Lung (tissue), 12 donors: ENCODE results near the gene HBEGF. TPM values are rescaled to one million over a fixed set of nuclear protein-coding genes. Genes with fewer than 3 reads are reported as not detected.

Experiments
- ATAC-seq: fragments of 200-7000 bp; cut with Tn5 transposase; one replicate; pipeline ENCODE4 v1.9.1; 2020; ENCODE audit warnings: moderate number of reproducible peaks; ENCODE audit not compliant: insufficient read depth, low FRiP score
- DNase-seq, 3 donors: peaks; one replicate each; pipeline ENCODE4 v3.0.0-alpha.2; 2013 to 2017
- H3K27ac ChIP-seq, 2 donors: one replicate each; pipeline ENCODE4 v1.5.1; 2013; ENCODE audit warnings: mild to moderate bottlenecking in 2 of 2, moderate library complexity in 2 of 2, control low read depth in 1 of 2, inconsistent platforms in 1 of 2, low read depth in 1 of 2, low read length in 1 of 2
- H3K27me3 ChIP-seq, 3 donors: one replicate each; pipeline ENCODE4 v1.5.1; 2013; ENCODE audit warnings: low read length in 2 of 3; ENCODE audit not compliant: control insufficient read depth in 3 of 3, insufficient read depth in 3 of 3
- H3K36me3 ChIP-seq, 4 donors: one replicate each; pipeline ENCODE4 v1.5.1; 2013; ENCODE audit warnings: low read length in 4 of 4, mild to moderate bottlenecking in 1 of 4, moderate library complexity in 1 of 4; ENCODE audit not compliant: control insufficient read depth in 4 of 4, insufficient read depth in 4 of 4
- H3K4me1 ChIP-seq, 5 donors: one replicate each; pipeline ENCODE4 v1.5.1; 2013; ENCODE audit warnings: low read length in 5 of 5, mild to moderate bottlenecking in 2 of 5, moderate library complexity in 1 of 5; ENCODE audit not compliant: control insufficient read depth in 5 of 5, insufficient read depth in 5 of 5
- H3K4me3 ChIP-seq: one replicate; pipeline ENCODE4 v1.5.1; 2013; ENCODE audit warnings: mild to moderate bottlenecking, control low read depth, moderate library complexity
- H3K9ac ChIP-seq, 2 donors: one replicate each; pipeline ENCODE4 v1.5.1; 2013; ENCODE audit warnings: low read length in 2 of 2, control low read depth in 1 of 2; ENCODE audit not compliant: insufficient read depth in 1 of 2
- H3K9me3 ChIP-seq, 4 donors: one replicate each; pipeline ENCODE4 v1.5.1; 2013; ENCODE audit warnings: low read length in 3 of 4, mild to moderate bottlenecking in 1 of 4, moderate library complexity in 1 of 4; ENCODE audit not compliant: control insufficient read depth in 4 of 4, insufficient read depth in 3 of 4
- WGBS, 2 donors: extraction: QIAGEN DNeasy Blood & Tissue Kit; methylation state at CpG; one replicate each; pipeline ENCODE4 v1.1.7; 2013; 5-methylcytosine and 5-hydroxymethylcytosine counted together
- polyA plus RNA-seq, 2 donors: library from polyadenylated mRNA; stranded (reverse); fragments of 200-250 nt; gene quantifications; one replicate each; pipeline ENCODE4 v1.2.1, GENCODE V29; 2013
- total RNA-seq, 2 donors: library from RNA; depleted of rRNA in 1 of 2; stranded (reverse); fragments of >200 nt in 1 of 2; gene quantifications; one replicate each; pipeline ENCODE4 v1.2.1, GENCODE V29; 2014 to 2021
- TF ChIP-seq, protein P1 (sequence below): IDR thresholded peaks from 2 replicates; pipeline ENCODE4 v1.5.1; 2012; ENCODE audit warnings: mild to moderate bottlenecking; ENCODE audit errors: control extremely low read depth, extremely low read depth
- donor health status: control.
- donor health status: control.
- donor health status: Bipolar disorder and iron deficiency.
- donor health status: healthy.
- donor health status: DM: yes; HTN: yes; CAD: no.

HBEGF gene
- total and polyA plus RNA-seq, 4 donors: 13.0 to 27.1 (median 18.4) TPM

DNA sequence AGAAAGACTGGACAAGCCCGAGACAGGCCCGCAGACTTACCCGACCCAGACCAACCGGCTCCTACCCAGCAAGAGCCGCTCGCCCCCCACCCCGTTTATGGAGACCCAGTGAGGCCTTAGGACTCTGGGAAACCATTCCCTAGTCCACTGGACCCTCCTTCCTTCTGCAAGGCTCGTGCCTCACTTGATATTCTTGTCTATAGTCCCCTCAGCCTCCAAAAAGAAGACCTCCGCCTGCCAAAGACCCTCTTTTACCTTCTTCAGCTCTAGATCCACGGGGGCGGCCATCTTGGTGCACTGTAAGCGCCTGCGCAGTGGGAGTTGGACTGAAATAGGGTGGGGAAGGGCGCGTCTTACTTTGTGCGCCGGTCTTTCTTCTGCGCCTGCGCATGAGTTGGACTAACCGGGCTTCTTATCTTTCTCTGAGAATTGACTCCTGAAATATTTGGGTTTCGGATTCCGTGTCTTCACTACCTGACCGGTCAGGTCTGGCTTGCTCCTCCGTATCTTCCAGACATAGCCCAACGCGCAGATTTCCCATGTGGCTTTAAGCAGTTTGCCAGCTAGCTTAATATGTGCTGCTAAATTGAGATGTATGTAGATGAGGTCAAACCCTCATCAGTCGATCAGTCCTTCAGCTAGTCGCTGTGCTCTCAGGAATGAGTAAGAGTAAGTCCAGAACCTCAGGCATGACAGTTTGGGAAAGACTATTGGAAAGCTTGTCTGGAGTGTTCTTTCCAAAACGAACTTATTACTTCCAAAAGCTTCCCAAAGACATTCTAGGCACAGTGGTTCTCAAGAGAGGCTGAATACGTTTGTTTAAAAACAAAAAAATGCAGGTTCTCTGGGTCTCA is 43.4 kb downstream of the HBEGF start, which contains the start of gene PFDN1:
PFDN1 (minus strand) TSS at position 316 of the 854 bp plus-strand sequence; CDS start at position 288, 28 bp downstream.
- Histone ChIP-seq H3K27ac (peak within 1 kb of the TSS; percentile 89 to 95), H3K9me3 (no peaks in the 10 kb centered on the region), H3K9ac (peak within 1 kb of the TSS; percentile 95 to 99), H3K36me3 (peaks cover 0 to 9% (median 3%) of the 10 kb centered on the region in 4 donors), H3K4me1 (peaks cover 0 to 17% (median 9%) of the 10 kb centered on the region in 5 donors), H3K27me3 (peaks cover 0 to 2% (median 0%) of the 10 kb centered on the region in 3 donors), H3K4me3 (peak within 1 kb of the TSS; percentile 94)
- ATAC-seq: peak; percentile 96
- 1 to 2% methylated on average over 30 of the region's 30 CpGs for WGBS, 2 donors
- peak; percentile 95 to 98 (median 96) for DNase-seq
- TF ChIP-seq, protein P1, sequence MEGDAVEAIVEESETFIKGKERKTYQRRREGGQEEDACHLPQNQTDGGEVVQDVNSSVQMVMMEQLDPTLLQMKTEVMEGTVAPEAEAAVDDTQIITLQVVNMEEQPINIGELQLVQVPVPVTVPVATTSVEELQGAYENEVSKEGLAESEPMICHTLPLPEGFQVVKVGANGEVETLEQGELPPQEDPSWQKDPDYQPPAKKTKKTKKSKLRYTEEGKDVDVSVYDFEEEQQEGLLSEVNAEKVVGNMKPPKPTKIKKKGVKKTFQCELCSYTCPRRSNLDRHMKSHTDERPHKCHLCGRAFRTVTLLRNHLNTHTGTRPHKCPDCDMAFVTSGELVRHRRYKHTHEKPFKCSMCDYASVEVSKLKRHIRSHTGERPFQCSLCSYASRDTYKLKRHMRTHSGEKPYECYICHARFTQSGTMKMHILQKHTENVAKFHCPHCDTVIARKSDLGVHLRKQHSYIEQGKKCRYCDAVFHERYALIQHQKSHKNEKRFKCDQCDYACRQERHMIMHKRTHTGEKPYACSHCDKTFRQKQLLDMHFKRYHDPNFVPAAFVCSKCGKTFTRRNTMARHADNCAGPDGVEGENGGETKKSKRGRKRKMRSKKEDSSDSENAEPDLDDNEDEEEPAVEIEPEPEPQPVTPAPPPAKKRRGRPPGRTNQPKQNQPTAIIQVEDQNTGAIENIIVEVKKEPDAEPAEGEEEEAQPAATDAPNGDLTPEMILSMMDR: no peak

DNA sequence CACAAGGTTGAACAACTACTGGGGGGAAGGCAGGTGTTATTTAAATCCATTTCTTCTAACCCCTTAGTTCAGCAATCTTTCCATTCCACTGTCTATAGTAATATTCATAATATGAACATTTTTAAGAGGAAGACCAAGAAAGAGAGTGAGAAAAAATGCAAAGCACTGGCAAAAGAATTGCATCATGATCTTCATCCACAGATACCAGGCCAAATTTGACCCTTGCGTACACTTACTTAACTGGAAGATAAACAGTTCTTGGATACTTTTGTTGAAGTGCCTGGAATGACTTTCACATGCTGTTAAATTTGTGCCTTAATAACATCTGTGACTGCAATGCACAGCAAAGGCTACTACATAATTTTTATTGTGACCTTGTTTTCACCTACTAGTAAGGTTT is 45.3 kb downstream of the HBEGF start:
- Histone ChIP-seq H3K4me1 (peaks cover 0 to 17% (median 9%) of the 10 kb centered on the region in 5 donors), H3K27me3 (no peaks in the 10 kb centered on the region)

DNA sequence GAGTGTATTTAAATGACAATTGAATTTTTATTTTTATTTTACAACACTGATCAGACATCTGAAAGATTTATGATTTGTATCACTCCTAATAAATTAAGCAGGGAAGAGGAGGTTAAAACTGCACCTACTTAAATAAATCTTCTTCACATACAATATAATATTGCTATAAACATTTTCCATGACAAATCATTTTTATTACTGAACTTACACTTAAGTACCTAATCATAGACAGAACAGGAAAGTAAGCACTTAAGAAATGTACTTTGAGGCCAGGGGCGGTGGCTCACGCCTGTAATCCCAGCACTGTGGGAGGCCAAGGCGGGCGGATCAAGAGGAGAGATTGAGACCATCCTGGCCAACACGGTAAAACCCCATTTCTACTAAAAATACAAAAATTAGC is 47.3 kb downstream of the HBEGF start:
- no peak for ATAC-seq
- Histone ChIP-seq H3K27me3 (no peaks in the 10 kb centered on the region), H3K27ac (peak overlapping the region in 1 of 2 donors; percentile 77), H3K4me1 (peaks cover 0 to 25% (median 14%) of the 10 kb centered on the region in 5 donors), H3K4me3 (no peak overlapping the region), H3K36me3 (peaks cover 0 to 9% (median 3%) of the 10 kb centered on the region in 4 donors), H3K9me3 (no peaks in the 10 kb centered on the region), H3K9ac (no peak overlapping the region)
- TF ChIP-seq, protein P1: no peak
- 74 to 93% methylated on average over 5 of the region's 5 CpGs for WGBS, 2 donors
- DNase-seq: no peak

More for the DNA sequence above, 45.3 kb downstream of the HBEGF start:
- Histone ChIP-seq H3K9me3 (no peaks in the 10 kb centered on the region), H3K9ac (no peak overlapping the region), H3K27ac (no peak overlapping the region), H3K4me3 (no peak overlapping the region), H3K36me3 (peaks cover 0 to 9% (median 3%) of the 10 kb centered on the region in 4 donors)
- TF ChIP-seq, protein P1: no peak
- ATAC-seq (no peak), DNase-seq (no peak)
- 50 to 69% methylated on average over 1 of the region's 1 CpG for WGBS, 2 donors
